GM21390 (cell line): Measurements from ENCODE around the gene MDGA2.

Source experiments
- ATAC-seq: cut with Tn5 transposase; IDR thresholded peaks from one replicate; pipeline ENCODE4 v1.9.1; 2021; ENCODE audit not compliant: unreplicated experiment

The MDGA2 gene

DNA sequence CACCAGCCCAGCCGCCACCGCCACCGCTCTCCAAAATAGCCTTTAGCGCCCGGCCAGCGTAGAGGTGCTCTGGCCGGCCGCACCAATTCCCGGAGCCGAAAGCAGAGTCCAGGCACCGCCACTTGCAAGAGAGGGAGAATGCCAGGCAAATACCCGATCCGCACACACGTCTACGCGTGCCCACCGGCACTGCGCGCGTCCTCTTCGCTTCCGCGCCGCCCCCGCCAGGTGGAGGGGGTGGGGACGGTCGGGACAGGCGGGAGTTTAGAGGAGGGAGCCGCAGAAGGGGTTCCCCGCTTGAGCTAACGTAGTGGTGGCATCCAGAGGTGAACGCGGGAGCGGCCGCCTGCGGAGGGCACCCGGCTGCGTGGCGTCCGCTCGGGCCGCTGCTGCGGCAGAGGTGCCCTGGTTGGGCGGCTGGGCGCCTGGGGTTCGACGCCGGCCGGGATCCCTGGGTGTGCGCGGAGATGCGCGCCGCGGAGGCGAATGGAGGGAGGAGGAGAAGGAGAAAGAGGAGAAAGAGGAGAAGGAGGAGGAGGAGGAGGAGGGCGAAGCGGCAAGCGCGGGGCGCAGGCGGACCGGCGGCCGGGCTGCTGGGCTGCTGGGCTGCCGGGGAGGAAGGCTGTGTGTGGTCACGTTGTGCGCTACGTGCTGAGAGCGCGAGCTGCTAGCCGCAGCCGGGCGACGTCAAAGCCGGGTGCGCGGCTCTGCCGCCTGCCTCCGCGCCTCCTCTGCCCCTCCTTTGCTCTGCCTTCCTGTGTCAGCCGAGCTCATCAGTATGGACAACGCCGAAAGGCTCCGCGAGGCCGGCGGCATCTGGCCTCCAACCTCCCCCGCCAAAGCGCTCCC lies at the start of gene MDGA2:
Gene MDGA2 (minus strand): TSS at position 140 of the 849 bp plus-strand sequence.
- no peak for ATAC-seq

- no peak for ATAC-seq
Observed at GRCh38 chr14:47722929-47723693, 47.7 kb upstream of the MDGA2 start.

DNA sequence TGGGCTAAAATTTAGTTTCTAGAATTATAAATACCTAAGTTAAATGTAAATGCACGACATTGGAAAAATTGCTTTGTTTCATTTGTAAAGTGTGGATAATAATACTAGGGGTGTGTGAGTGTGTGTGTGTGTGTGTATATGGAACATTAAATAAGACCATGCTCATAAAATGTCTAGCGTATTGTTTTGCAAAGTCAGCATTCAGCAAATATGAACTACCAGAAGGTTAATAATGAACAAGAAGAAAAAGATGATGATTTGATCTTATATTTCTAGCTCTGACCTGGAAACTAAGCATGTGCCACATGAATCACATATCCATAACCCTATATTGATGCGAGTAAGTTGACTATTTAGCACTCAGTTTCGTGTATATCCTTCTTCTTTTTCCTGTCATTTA lies 44.9 kb upstream of the MDGA2 start:
- no peak for ATAC-seq

- ATAC-seq, result no peak
Observed at GRCh38 chr14:47715330-47715729, 39.9 kb upstream of the MDGA2 start.

DNA sequence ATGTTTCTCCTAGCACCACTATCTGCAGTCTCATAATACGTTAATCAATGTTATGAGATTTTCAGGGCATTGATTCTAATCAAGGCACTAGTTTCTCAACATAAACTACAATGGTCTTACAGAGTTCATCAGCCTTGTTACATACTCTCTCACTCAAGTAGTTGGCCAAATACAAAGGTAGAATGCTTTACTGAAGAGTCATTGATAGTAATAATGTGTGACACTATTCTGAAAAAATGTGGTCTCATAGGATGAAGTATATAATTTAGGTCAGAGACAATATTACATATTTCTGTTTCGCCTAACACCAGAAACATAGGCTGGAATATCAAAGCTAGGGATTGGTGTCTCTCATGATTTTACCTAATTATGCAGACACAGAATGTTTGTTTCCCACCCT lies 35.2 kb upstream of the MDGA2 start:
- ATAC-seq, result no peak

- no peak for ATAC-seq
Observed at GRCh38 chr14:47705683-47706082, 30.3 kb upstream of the MDGA2 start.

DNA sequence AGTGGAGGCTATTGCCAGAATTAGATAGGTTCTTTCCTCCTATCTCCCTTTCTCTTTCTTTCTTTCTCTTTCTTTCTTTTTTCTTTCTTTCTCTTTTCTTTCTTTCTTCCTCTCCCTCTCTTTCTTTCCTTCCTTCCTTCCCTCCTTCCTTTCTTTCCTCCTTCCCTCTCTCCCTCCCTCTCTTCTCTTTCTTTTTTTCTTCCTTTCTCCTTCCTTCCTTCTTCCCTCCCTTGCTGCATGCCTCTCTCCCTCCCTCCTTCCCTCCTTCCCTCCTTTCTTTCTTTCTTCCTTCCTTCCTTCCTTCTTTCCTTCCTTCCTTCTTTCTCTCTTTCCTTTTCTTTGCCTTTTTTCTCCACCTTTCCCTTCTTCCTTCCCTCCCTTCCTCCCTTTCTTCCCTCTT lies 16.4 kb upstream of the MDGA2 start:
- ATAC-seq, result no peak

GRCh38 chr14:47678993-47679392 lies 3.6 kb upstream of the MDGA2 start:
- no peak for ATAC-seq

- no peak for ATAC-seq
Observed at GRCh38 chr14:47678157-47678556, 2.8 kb upstream of the MDGA2 start.

DNA sequence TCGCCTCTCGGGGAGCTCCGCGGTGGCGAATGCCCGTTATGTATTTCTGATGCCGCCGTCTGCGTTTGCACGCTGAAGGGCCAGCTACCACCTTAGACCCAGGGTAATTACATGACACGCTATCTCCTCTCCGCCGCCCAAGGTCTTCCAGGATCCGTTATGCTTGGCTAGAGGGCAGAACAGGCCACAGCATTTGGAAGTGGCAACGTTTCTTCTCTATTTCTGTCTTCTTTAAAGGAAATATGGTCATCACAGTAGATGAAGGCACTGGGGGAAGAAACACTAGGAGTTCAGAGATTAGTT lies 861 bp upstream of the MDGA2 start:
- ATAC-seq, result no peak

DNA sequence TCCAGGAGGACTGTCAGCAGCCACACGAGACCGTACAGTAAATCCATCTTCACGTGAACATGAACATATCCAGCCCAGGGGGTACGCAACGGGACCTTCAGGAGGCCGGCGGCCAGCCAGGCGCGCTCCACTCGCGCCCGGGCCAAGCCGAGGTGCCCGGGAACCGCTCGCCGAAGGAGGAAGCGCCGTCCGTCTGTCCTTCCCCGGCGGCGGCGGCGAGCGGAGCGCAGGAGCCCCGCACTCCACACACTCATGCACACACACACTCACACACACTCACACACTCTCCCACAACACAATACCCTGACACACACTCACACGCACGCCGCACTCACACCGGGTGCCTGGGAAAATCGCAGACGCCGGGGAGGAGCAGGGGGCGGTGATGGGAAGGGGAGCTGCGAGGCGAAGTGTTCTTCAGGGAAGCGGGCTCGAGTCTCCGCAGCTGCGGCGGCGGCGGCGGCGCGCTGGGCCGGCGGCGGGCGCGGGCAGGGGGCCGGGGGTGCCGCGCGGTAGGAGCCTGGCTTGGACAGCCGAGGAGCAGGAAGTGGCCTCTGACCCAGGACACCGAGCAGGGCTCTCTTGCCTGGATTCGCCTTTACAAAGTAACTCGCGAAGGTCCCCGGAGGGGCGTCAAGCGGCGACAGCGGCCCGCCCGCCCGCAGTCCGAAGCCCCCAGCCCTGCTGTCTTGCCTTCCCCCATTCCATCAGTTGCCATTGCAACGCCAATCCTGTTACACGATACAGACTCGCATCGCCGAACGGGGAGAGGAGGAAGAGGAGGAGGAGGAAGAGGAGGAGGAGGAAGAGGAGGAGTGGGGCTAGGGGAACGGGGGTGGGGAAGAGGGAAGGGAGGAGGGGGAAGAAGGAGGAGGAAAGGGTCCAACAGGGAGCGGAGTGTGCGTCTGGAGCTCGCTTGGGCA lies 601 bp downstream of the MDGA2 start:
- ATAC-seq, result no peak

DNA sequence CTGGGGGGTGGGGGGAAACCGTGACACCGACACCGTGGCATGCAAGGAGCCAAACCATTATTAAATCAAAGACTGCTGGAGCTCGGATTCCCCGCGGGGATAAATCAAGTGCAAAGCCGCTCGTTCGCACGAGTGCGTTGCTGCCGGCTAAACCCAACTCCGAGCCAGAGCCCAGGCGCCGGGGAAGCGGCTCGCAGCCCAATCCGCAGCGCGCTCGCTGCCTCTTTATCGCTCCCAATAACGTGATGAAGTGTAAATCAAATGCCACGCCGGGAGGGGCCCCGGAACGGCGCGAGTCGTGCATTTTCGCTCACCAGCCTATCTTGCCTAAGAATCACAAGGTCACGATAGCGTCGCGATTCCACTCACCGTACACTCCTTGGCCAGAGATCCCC lies 1.3 kb downstream of the MDGA2 start:
- ATAC-seq, result no peak

- ATAC-seq, result no peak
Observed at GRCh38 chr14:47665337-47666134, 9.9 kb downstream of the MDGA2 start.

GRCh38 chr14:47662466-47662865 lies 12.9 kb downstream of the MDGA2 start:
- ATAC-seq, result no peak

DNA sequence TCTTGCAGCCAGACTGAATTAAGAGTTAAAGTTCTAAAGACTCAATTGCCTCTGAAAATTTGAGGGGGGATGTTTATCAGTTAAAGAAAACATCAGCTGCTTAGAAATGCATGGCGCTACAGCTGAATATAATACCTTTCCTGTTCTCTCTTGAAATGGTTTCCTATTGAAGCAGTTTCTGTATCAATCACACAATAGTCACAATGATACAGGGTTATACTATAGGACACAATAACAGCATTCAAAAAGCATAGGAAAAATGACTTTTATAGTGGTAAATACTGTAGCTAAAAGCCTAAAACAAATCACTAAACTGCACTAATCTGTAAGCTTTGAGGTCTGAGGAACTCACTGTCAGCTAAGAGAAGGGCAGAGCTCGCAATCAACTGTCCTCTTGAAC lies 15.2 kb downstream of the MDGA2 start:
- ATAC-seq, result no peak

GRCh38 chr14:47658041-47658440 lies 17.4 kb downstream of the MDGA2 start:
- no peak for ATAC-seq

DNA sequence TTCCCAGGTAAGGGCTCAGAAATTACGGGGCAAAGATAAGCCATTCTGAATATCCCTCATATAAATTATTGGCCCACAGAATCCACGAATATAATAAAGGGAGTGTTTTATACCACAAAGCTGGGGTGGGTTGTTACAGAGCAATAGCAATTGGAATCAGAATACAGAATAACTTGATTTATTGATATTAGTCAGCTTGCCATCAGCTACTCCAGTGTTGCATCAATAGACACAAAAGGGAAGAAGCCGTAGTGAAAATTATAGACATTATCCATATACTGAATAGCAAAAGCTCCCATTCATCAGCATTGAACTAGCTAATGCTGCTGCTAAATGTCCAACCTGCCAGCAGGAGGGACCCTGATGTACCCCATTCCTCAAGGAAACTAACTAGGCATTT lies 18.3 kb downstream of the MDGA2 start:
- no peak for ATAC-seq

DNA sequence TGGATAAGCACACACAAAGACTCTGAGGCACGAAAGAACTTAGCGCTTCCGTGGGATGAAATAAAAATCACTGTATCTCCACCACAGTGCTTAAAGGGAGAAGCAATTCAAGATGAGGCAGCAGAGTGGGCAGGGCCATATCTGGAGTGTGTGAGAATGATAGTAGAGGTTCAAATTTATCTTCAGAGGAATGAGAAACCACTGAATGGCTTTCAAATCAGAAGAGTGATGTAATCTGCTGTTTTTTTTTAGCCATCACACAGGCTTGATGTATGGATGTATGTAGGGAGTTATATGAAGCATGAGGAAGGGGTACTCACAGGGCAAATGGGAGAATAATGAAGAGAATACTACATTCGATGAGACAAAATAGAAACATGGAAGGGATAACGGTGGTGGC lies 24.1 kb downstream of the MDGA2 start:
- no peak for ATAC-seq

GRCh38 chr14:47637753-47638152 lies 37.7 kb downstream of the MDGA2 start:
- ATAC-seq, result no peak

DNA sequence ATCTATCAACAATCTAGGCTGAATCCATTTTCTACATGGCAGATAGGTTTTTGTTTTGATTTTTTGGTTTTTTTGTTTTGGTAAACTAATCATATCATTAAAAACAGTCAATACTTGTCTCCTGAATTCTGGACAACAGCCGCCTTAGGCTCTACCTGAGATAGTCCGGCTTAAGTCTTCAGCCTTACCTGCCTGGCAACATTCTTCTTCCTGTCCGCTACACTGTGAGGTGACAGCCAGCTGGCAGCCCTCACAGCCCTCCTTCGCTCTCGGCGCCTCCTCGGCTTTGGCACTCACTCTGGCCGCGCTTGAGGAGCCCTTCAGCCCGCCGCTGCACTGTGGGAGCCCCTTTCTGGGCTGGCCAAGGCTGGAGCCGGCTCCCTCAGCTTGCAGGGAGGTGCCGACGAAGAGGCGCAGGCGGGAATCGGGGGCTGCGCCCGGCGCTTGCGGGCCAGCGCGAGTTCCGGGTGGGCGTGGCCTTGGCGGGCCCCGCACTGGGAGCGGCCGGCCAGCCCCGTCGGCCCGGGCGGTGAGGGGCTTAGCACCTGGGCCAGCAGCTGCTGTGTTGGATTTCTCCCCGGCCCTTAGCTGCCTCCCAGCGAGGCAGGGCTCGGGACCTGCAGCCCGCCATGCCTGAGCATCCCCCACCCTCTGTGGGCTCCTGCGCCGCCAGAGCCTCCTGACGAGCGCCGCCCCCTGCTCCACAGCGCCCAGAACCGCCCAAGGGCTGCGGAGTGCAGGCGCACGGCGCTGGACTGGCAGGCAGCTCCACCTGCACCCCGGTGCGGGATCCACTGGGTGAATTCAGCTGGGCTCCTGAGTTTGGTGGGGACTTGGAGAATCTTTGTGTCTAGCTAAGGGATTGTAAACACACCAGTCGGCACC lies 49.0 kb downstream of the MDGA2 start:
- no peak for ATAC-seq
